GM12878 (cell line): Measurements from ENCODE around the gene ECI1. TPM values are rescaled to one million over a fixed set of nuclear protein-coding genes. Genes with fewer than 3 reads are reported as not detected.

ENCODE experiments used
- ATAC-seq: fragments of 200-7000 bp; cut with Tn5 transposase; 3 replicates; pipeline ENCODE4 v1.9.1; 2020; ENCODE audit warnings: mild to moderate bottlenecking, moderate library complexity
- BruUV-seq: library from RNA; stranded (reverse); fragments of 400-500 nt; replicated peaks from 2 replicates; lab custom pipeline; 2021; lab: Mats Ljungman, UMichigan
- CTCF ChIA-PET: fragments of 300-600 bp; sonication (Branson Sonifier 250); formaldehyde crosslinking; extraction: SDS; loops from one replicate; lab custom pipeline; 2021; ENCODE audit warnings: inconsistent platforms; lab: Yijun Ruan, JAX
- POLR2A ChIA-PET: fragments of 350-600 bp; formaldehyde crosslinking; extraction: SDS; loops from one replicate; lab custom pipeline; 2021; ENCODE audit warnings: inconsistent platforms; lab: Charles Lee
- RAD21 ChIA-PET: fragments of 300-600 bp; sonication (Branson Sonifier 250); formaldehyde crosslinking; loops from one replicate; lab custom pipeline; 2023; ENCODE audit warnings: antibody characterized with exemption; ENCODE audit not compliant: unreplicated experiment; lab: Charles Lee
- SMC1A ChIA-PET: fragments of 300-600 bp; sonication (Branson Sonifier 250); formaldehyde crosslinking; loops from one replicate; lab custom pipeline; 2023; ENCODE audit not compliant: unreplicated experiment, uncharacterized antibody; lab: Charles Lee
- DNase-seq: peaks from one replicate; pipeline ENCODE4 v3.0.0-alpha.2; 2011; ENCODE audit warnings: low read depth, low spot score
- FAIRE-seq: peaks from 3 replicates; lab custom pipeline; 2011; peaks lifted over from hg19 to GRCh38; lab: Jason Lieb, UNC
- H2AFZ ChIP-seq: 2 replicates; pipeline ENCODE4 v1.6.0; 2011; ENCODE audit warnings: low read depth, low read length, control low read depth; ENCODE audit not compliant: control insufficient read depth
- H3K27ac ChIP-seq: 2 replicates; pipeline ENCODE4 v1.5.1; 2011; ENCODE audit warnings: control low read depth; ENCODE audit not compliant: control insufficient read depth, insufficient read depth
- H3K27me3 ChIP-seq, 2 experiments: replicated peaks in 1 of 2; 2 replicates each; pipeline versions ENCODE4 v1.6.0 to v1.6.1; 2011; ENCODE audit warnings: low read length in 1 of 2; ENCODE audit not compliant: control insufficient read depth in 2 of 2, insufficient read depth in 2 of 2
- H3K36me3 ChIP-seq, 2 experiments: 2 replicates each; pipeline ENCODE4 v1.5.1; 2011; ENCODE audit warnings: low read length in 1 of 2; ENCODE audit not compliant: control insufficient read depth in 2 of 2, insufficient read depth in 2 of 2
- H3K4me1 ChIP-seq: 2 replicates; pipeline ENCODE4 v1.6.1; 2011; ENCODE audit warnings: mild to moderate bottlenecking, low read length, moderate library complexity, mixed read lengths; ENCODE audit not compliant: control insufficient read depth, insufficient read depth
- H3K4me2 ChIP-seq: 2 replicates; pipeline ENCODE4 v1.6.0; 2011; ENCODE audit warnings: control low read depth; ENCODE audit not compliant: control insufficient read depth, insufficient read depth
- H3K4me3 ChIP-seq: fragments of 200-600 bp; sonication (generic); 2 replicates; pipeline ENCODE4 v1.5.1; 2016
- H3K79me2 ChIP-seq: 2 replicates; pipeline ENCODE4 v1.6.0; 2011; ENCODE audit warnings: low read length; ENCODE audit not compliant: control insufficient read depth, insufficient read depth
- H3K9ac ChIP-seq: 2 replicates; pipeline ENCODE4 v1.8.0; 2011; ENCODE audit warnings: low read length, control low read depth, mixed read lengths; ENCODE audit not compliant: control insufficient read depth, insufficient read depth
- H3K9me3 ChIP-seq: replicated peaks from 3 replicates; pipeline ENCODE4 v1.5.1; 2011; ENCODE audit warnings: mild to moderate bottlenecking, low read length; ENCODE audit not compliant: control insufficient read depth, insufficient read depth
- H4K20me1 ChIP-seq: 2 replicates; pipeline ENCODE4 v1.6.0; 2011; ENCODE audit not compliant: control insufficient read depth, insufficient read depth
- CEBPZ ChIP-seq: fragments of 150-350 bp; IDR thresholded peaks from 2 replicates; pipeline ENCODE4 v1.6.1; 2016; ENCODE audit warnings: low read depth, low read length
- CHD2 ChIP-seq: IDR thresholded peaks from 2 replicates; pipeline ENCODE4 v1.6.1; 2011; ENCODE audit warnings: low read depth, low read length, improper control_type of control experiment, borderline replicate concordance
- E4F1 ChIP-seq: fragments of 450-650 bp; IDR thresholded peaks from 2 replicates; pipeline ENCODE4 v1.6.1; 2018; ENCODE audit warnings: borderline replicate concordance, mild to moderate bottlenecking; ENCODE audit not compliant: partially characterized antibody
- FOS ChIP-seq: IDR thresholded peaks from 3 replicates; pipeline ENCODE4 v1.6.1; 2011; ENCODE audit warnings: borderline replicate concordance; ENCODE audit not compliant: insufficient read length; ENCODE audit errors: extremely low read depth
- NBN ChIP-seq: fragments of 450-650 bp; IDR thresholded peaks from 2 replicates; pipeline ENCODE4 v1.6.1; 2016
- RFX5 ChIP-seq: IDR thresholded peaks from 2 replicates; pipeline ENCODE4 v1.6.1; 2011; ENCODE audit warnings: low read depth, low read length, improper control_type of control experiment
- SKIL ChIP-seq: fragments of 450-650 bp; IDR thresholded peaks from 2 replicates; pipeline ENCODE4 v1.6.1; 2017; ENCODE audit warnings: mild to moderate bottlenecking, low read depth, inconsistent platforms; ENCODE audit not compliant: poor library complexity, severe bottlenecking
- SMAD5 ChIP-seq: IDR thresholded peaks from 2 replicates; pipeline ENCODE4 v1.6.1; 2016; ENCODE audit warnings: antibody characterized with exemption, low read depth
- ZBTB40 ChIP-seq: fragments of 450-650 bp; IDR thresholded peaks from 2 replicates; pipeline ENCODE4 v1.6.1; 2016; ENCODE audit warnings: mild to moderate bottlenecking, moderate library complexity, borderline replicate concordance
- WGBS: methylation state at CpG from one replicate; pipeline ENCODE4 v1.1.6; 2016; ENCODE audit warnings: low lambda C conversion rate; ENCODE audit not compliant: insufficient replicate concordance, insufficient coverage; ENCODE audit errors: missing lambda C conversion rate; 5-methylcytosine and 5-hydroxymethylcytosine counted together
- in situ Hi-C: fragments of 300-500 bp; cut with MboI; formaldehyde crosslinking; loops from 9 replicates; pipeline ENCODE4 v1.14.3; 2018; ENCODE audit warnings: mixed read lengths
- intact Hi-C: fragments of 100-400 bp; cut with micrococcal nuclease; formaldehyde crosslinking; loops from one replicate; pipeline ENCODE4 v1.14.2; 2022; ENCODE audit not compliant: unreplicated experiment
- polyA plus RNA-seq, 11 experiments: library from polyadenylated mRNA; depleted of rRNA in 4 of 11; unstranded in 6 of 11; stranded (reverse) in 5 of 11; fragments of >200 nt; fragmentation: Nextera tagmentation in 4 of 11; fragmentation: Illumina TruSeq in 1 of 11; extraction: Ambion mirVana in 4 of 11; extraction: Trizol in 1 of 11; gene quantifications; 1 replicate in 1 of 11; 2 replicates in 10 of 11; pipeline versions ENCODE4 v1.2.1 to v1.2.3, GENCODE V29; 2011 to 2016; ENCODE audit warnings: inconsistent platforms in 2 of 11, missing spikeins in 2 of 11, low read depth in 1 of 11
- total RNA-seq, 4 experiments: library from RNA; depleted of rRNA in 3 of 4; stranded (reverse); fragments of >200 nt in 3 of 4; fragmentation: Illumina TruSeq in 1 of 4; extraction: Trizol in 1 of 4; gene quantifications; 2 replicates each; pipeline versions ENCODE4 v1.2.1 to v1.2.3, GENCODE V29; 2013 to 2021

The ECI1 gene
- total and polyA plus RNA-seq, 10 of the 15 experiments (the other 5 are each of a cell fraction or from before 2014, with no cell fraction given) = 2.2 to 82.1 (median 24.8) TPM

- Histone ChIP-seq H3K27me3 (no peaks in the 10 kb centered on the region), H2AFZ (peak overlapping the region; percentile 60), H3K4me1 (peaks cover 13% of the 10 kb centered on the region), H4K20me1 (no peaks in the 10 kb centered on the region), H3K9ac (peak overlapping the region; percentile 80), H3K79me2 (peaks cover 13% of the 10 kb centered on the region), H3K9me3 (no peaks in the 10 kb centered on the region), H3K36me3 (peaks cover 8 to 17% of the 10 kb centered on the region in 2 experiments; a peak in 3 of 4 replicates), H3K27ac (peak overlapping the region; percentile 76), H3K4me3 (peak overlapping the region; percentile 84), H3K4me2 (peak overlapping the region; percentile 94)
- in situ Hi-C loops (no loop called here), intact Hi-C loops (loop anchor here (2.0 to 5.0 kb wide), 2 partner anchors 28 to 43 kb away; partner anchors contain the start of genes E4F1 and MLST8)
- BruUV-seq = TSS peak; percentile 74
- DNase-seq = no peak
- ChIA-PET CTCF (interaction anchor here (0.6 to 2.5 kb wide), 13 partner anchors 13 to 287 kb away, joined by 3 to 14 read pairs (median 3); no protein-coding TSS in a partner anchor), RAD21 (interaction anchor here (0.6 to 2.7 kb wide), 10 partner anchors 19 to 114 kb away, joined by 3 to 14 read pairs (median 4); partner anchors contain the start of genes PGP, PKD1 and TRAF7), SMC1A (interaction anchor here (1.1 to 1.9 kb wide), 8 partner anchors 18 to 251 kb away, joined by 3 to 6 read pairs (median 4); partner anchors contain the start of gene TRAF7), POLR2A (interaction anchor here (0.9 to 2.5 kb wide), 6 partner anchors 18 to 282 kb away, joined by 3 to 9 read pairs (median 5); partner anchors contain the start of genes CCNF and TRAF7)
- WGBS = 4% methylated on average over 27 of the region's 35 CpGs
- FAIRE-seq = no peak
- ATAC-seq = no peak; the same call in 2 of the 3 replicates
- TF ChIP-seq FOS (no peak), SKIL (peak; percentile 18), CHD2 (no peak), ZBTB40 (peak; percentile 46; the same call in 1 of the 2 replicates), E4F1 (no peak), CEBPZ (no peak), SMAD5 (no peak), RFX5 (no peak), NBN (0 out of 2 replicates have a peak, but pooled peaks have one; percentile 9)
Measured at GRCh38 chr16:2250652-2251295, 613 bp downstream of the ECI1 start.
